BLaER1 treated with 17β-estradiol and CSF1 and Interleukin-3, amounts not matched to agents 10 nM and 100 nM (cell line): ENCODE data around the gene BCAR3.
A peak's percentile ranks its signal among the peaks of the same experiment; 100 is the strongest.

Experiments
- H3K27ac ChIP-seq, 11 experiments: shearing (Covaris generic); formaldehyde crosslinking; 2 replicates each; pipeline ENCODE4 v1.8.1; 2022
- H3K27me3 ChIP-seq, 11 experiments: shearing (Covaris generic); formaldehyde crosslinking; 2 replicates each; pipeline ENCODE4 v1.8.1; 2022
- H3K36me3 ChIP-seq, 11 experiments: shearing (Covaris generic); formaldehyde crosslinking; 2 replicates each; pipeline ENCODE4 v1.8.1; 2022
- H3K4me1 ChIP-seq, 10 experiments: shearing (Covaris generic); formaldehyde crosslinking; 2 replicates each; pipeline ENCODE4 v1.8.1; 2022
- H3K4me2 ChIP-seq, 11 experiments: shearing (Covaris generic); formaldehyde crosslinking; 2 replicates each; pipeline ENCODE4 v1.8.1; 2022
- H3K4me3 ChIP-seq, 10 experiments: shearing (Covaris generic); formaldehyde crosslinking; 2 replicates each; pipeline ENCODE4 v1.8.1; 2022
- H3K9ac ChIP-seq, 11 experiments: shearing (Covaris generic); formaldehyde crosslinking; 2 replicates each; pipeline ENCODE4 v1.8.1; 2022
- H3K9me3 ChIP-seq, 11 experiments: shearing (Covaris generic); formaldehyde crosslinking; replicated peaks in 1 of 11; 2 replicates each; pipeline ENCODE4 v1.8.1; 2022
- H4K20me1 ChIP-seq, 11 experiments: shearing (Covaris generic); formaldehyde crosslinking; 2 replicates each; pipeline ENCODE4 v1.8.1; 2022
- Cebpa-rat ChIP-seq, 11 experiments: shearing (Covaris generic); IDR thresholded peaks; 2 replicates each; pipeline ENCODE4 v1.8.1; 2022

Gene BCAR3

DNA sequence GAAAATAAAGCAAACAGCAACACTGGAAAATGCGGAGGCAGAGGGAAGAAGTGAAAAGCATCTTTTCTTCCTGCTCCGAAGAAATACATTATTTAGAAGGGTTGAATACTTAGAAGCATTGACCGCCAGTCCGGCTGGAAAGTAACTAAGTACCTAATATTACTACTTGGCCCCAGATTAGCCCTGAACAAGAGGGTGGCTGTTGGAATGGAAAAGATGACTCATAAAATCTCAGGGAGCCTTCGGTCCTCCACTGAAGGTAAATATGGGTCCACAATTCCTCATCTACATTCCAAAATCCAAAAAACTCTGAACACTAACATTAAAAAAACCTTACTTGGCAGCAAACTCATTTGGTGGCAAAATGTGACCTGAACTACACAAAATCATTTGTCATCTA is 40.1 kb downstream of the BCAR3 start:
- H3K4me2 ChIP-seq = no peak overlapping the region
- H3K9ac ChIP-seq = no peak overlapping the region
- peaks cover 0 to 21% (median 10%) of the 10 kb centered on the region in 10 experiments; a peak in 12 of 20 replicates for H3K4me1 ChIP-seq
- H3K4me3 ChIP-seq = no peak overlapping the region
- peaks cover 55 to 85% (median 77%) of the 10 kb centered on the region in 11 experiments for H3K36me3 ChIP-seq
- H3K27ac ChIP-seq = no peak overlapping the region
- no peaks in the 10 kb centered on the region for H3K27me3 ChIP-seq
- TF ChIP-seq Cebpa-rat (IDR thresholded peaks at IDR 0.05) = no peak
- no peaks in the 10 kb centered on the region for H3K9me3 ChIP-seq
- H4K20me1 ChIP-seq = peaks cover 0 to 44% (median 0%) of the 10 kb centered on the region in 11 experiments; a peak in 7 of 22 replicates

GRCh38 chr1:93640656-93641440 is 40.8 kb downstream of the BCAR3 start:
- no peak overlapping the region for H3K27ac ChIP-seq
- H3K9ac ChIP-seq = no peak overlapping the region
- H3K36me3 ChIP-seq = peaks cover 60 to 92% (median 82%) of the 10 kb centered on the region in 11 experiments
- peaks cover 0 to 42% (median 0%) of the 10 kb centered on the region in 11 experiments; a peak in 7 of 22 replicates for H4K20me1 ChIP-seq
- TF ChIP-seq Cebpa-rat (IDR thresholded peaks at IDR 0.05) = no peak
- no peak overlapping the region for H3K4me3 ChIP-seq
- H3K4me1 ChIP-seq = peaks cover 0 to 21% (median 10%) of the 10 kb centered on the region in 10 experiments; a peak in 12 of 20 replicates
- H3K27me3 ChIP-seq = no peaks in the 10 kb centered on the region
- peaks cover 0 to 4% (median 0%) of the 10 kb centered on the region in 11 experiments; a peak in 2 of 22 replicates for H3K9me3 ChIP-seq
- no peak overlapping the region for H3K4me2 ChIP-seq

DNA sequence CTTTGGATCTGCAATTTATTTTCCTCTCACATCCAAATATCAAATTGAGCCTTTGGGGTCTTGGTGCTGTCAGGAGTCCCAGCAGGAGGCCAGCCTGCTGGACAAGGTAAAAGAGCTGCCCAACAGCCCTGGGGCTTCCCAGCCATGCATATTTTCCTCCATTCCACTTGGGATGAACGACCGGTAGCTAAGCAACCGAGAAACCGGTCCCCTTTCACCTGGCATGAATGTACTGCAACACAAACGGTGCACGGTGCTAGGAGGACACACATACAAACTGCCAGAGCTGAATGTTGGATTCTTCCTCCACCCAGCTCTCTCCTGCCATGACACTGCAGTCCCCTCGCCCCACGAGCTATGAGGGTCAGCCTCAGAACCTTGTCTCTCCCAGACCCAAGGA is 42.7 kb downstream of the BCAR3 start:
- H3K4me3 ChIP-seq = no peak overlapping the region
- no peak overlapping the region for H3K4me2 ChIP-seq
- no peaks in the 10 kb centered on the region for H3K27me3 ChIP-seq
- H3K9me3 ChIP-seq = peaks cover 0 to 12% (median 4%) of the 10 kb centered on the region in 11 experiments; a peak in 7 of 22 replicates
- no peak for TF ChIP-seq Cebpa-rat (IDR thresholded peaks at IDR 0.05)
- no peak overlapping the region for H3K9ac ChIP-seq
- peaks cover 56 to 99% (median 92%) of the 10 kb centered on the region in 11 experiments for H3K36me3 ChIP-seq
- no peak overlapping the region for H3K27ac ChIP-seq
- peaks cover 0 to 33% (median 0%) of the 10 kb centered on the region in 11 experiments; a peak in 5 of 22 replicates for H4K20me1 ChIP-seq
- peaks cover 0 to 3% (median 0%) of the 10 kb centered on the region in 10 experiments; a peak in 6 of 20 replicates for H3K4me1 ChIP-seq

- Histone ChIP-seq H3K4me3 (no peak overlapping the region), H3K9me3 (peaks cover 0 to 12% (median 4%) of the 10 kb centered on the region in 11 experiments; a peak in 7 of 22 replicates), H3K27ac (no peak overlapping the region), H3K9ac (no peak overlapping the region), H3K4me2 (no peak overlapping the region), H3K27me3 (no peaks in the 10 kb centered on the region), H3K36me3 (peaks cover 56 to 100% (median 98%) of the 10 kb centered on the region in 11 experiments), H4K20me1 (peaks cover 0 to 31% (median 0%) of the 10 kb centered on the region in 11 experiments; a peak in 5 of 22 replicates), H3K4me1 (no peaks in the 10 kb centered on the region)
- TF ChIP-seq Cebpa-rat (IDR thresholded peaks at IDR 0.05) = no peak
These were observed 43.3 kb downstream of the BCAR3 start for GRCh38 chr1:93638307-93638847.

DNA sequence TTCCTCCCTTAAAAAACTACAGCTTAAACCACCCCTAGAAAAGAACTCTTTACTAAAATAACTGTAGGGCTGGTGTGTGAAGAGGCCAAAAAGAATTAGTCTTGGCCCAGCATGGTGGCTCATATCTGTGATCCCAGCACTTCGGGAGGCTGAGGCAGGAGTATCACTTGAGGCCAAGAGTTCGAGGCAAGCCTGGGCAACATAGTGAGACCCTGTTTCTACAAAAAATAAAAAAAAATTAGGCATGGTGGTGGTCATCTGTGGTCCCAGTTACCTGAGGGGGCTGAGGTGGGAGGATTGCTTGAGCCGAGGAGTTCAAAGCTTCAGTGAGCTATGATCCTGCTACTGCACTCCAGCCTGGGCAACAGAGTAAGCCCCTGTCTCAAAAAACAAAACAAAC is 44.9 kb downstream of the BCAR3 start:
- no peak for TF ChIP-seq Cebpa-rat (IDR thresholded peaks at IDR 0.05)
- Histone ChIP-seq H3K27me3 (no peaks in the 10 kb centered on the region), H3K36me3 (peaks cover 48 to 99% (median 87%) of the 10 kb centered on the region in 11 experiments)

GRCh38 chr1:93635614-93636543 is 45.8 kb downstream of the BCAR3 start:
- H3K27me3 ChIP-seq = no peaks in the 10 kb centered on the region
- H3K36me3 ChIP-seq = peaks cover 40 to 99% (median 86%) of the 10 kb centered on the region in 11 experiments
- peaks cover 0 to 12% (median 1%) of the 10 kb centered on the region in 10 experiments; a peak in 6 of 20 replicates for H3K4me1 ChIP-seq

More for the DNA sequence above, 44.9 kb downstream of the BCAR3 start:
- Histone ChIP-seq H3K4me3 (no peak overlapping the region), H3K27ac (no peak overlapping the region), H4K20me1 (peaks cover 0 to 29% (median 0%) of the 10 kb centered on the region in 11 experiments; a peak in 5 of 22 replicates), H3K9me3 (peaks cover 0 to 12% (median 4%) of the 10 kb centered on the region in 11 experiments; a peak in 7 of 22 replicates), H3K9ac (no peak overlapping the region), H3K4me1 (peaks cover 0 to 4% (median 0%) of the 10 kb centered on the region in 10 experiments; a peak in 3 of 20 replicates), H3K4me2 (no peak overlapping the region)

GRCh38 chr1:93633313-93633712 is 48.3 kb downstream of the BCAR3 start:
- Histone ChIP-seq H3K9ac (no peak overlapping the region), H3K4me2 (no peak overlapping the region), H3K27ac (0 out of 22 replicates have a peak overlapping the region, but pooled peaks of 1 of the 11 experiments have one; percentile 4), H4K20me1 (peaks cover 0 to 46% (median 0%) of the 10 kb centered on the region in 11 experiments; a peak in 8 of 22 replicates), H3K36me3 (peaks cover 19 to 94% (median 71%) of the 10 kb centered on the region in 11 experiments; a peak in 21 of 22 replicates), H3K4me3 (no peak overlapping the region), H3K4me1 (peaks cover 0 to 30% (median 8%) of the 10 kb centered on the region in 10 experiments; a peak in 9 of 20 replicates), H3K9me3 (peaks cover 0 to 12% (median 4%) of the 10 kb centered on the region in 11 experiments; a peak in 7 of 22 replicates), H3K27me3 (no peaks in the 10 kb centered on the region)
- TF ChIP-seq Cebpa-rat (IDR thresholded peaks at IDR 0.05) = no peak

More at GRCh38 chr1:93635614-93636543, 45.8 kb downstream of the BCAR3 start:
- Histone ChIP-seq H3K4me2 (no peak overlapping the region), H3K4me3 (no peak overlapping the region), H3K9me3 (peaks cover 0 to 12% (median 4%) of the 10 kb centered on the region in 11 experiments; a peak in 7 of 22 replicates), H4K20me1 (peaks cover 0 to 35% (median 0%) of the 10 kb centered on the region in 11 experiments; a peak in 6 of 22 replicates), H3K9ac (no peak overlapping the region), H3K27ac (no peak overlapping the region)
- no peak for TF ChIP-seq Cebpa-rat (IDR thresholded peaks at IDR 0.05)
